GM12864 (cell line): ENCODE data around the gene HPS5.
"Not testable (repeated sequence)": the region's sequence is repeated elsewhere in the genome, so short reads cannot be mapped to it uniquely, and the experiment has no call there.

Experiments used
- DNase-seq: peaks from one replicate; pipeline ENCODE4 v3.0.0-alpha.2; 2011; ENCODE audit warnings: low read depth
- H3K4me3 ChIP-seq: 2 replicates; pipeline ENCODE4 v1.5.1; 2011; ENCODE audit warnings: mild to moderate bottlenecking, low read depth, low read length, control low read depth
- TF ChIP-seq, protein P1 (sequence below): IDR thresholded peaks from 2 replicates; pipeline ENCODE4 v1.5.1; 2011; ENCODE audit warnings: low read depth, mild to moderate bottlenecking, moderate library complexity, low read length, control low read depth, inconsistent platforms; ENCODE audit errors: missing control alignments

HPS5 gene

GRCh38 chr11:18271206-18271605 lies 50.7 kb downstream of the HPS5 start:
- H3K4me3 ChIP-seq: no peak overlapping the region
- no peak for DNase-seq
- TF ChIP-seq, protein P1, sequence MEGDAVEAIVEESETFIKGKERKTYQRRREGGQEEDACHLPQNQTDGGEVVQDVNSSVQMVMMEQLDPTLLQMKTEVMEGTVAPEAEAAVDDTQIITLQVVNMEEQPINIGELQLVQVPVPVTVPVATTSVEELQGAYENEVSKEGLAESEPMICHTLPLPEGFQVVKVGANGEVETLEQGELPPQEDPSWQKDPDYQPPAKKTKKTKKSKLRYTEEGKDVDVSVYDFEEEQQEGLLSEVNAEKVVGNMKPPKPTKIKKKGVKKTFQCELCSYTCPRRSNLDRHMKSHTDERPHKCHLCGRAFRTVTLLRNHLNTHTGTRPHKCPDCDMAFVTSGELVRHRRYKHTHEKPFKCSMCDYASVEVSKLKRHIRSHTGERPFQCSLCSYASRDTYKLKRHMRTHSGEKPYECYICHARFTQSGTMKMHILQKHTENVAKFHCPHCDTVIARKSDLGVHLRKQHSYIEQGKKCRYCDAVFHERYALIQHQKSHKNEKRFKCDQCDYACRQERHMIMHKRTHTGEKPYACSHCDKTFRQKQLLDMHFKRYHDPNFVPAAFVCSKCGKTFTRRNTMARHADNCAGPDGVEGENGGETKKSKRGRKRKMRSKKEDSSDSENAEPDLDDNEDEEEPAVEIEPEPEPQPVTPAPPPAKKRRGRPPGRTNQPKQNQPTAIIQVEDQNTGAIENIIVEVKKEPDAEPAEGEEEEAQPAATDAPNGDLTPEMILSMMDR: no peak

DNA sequence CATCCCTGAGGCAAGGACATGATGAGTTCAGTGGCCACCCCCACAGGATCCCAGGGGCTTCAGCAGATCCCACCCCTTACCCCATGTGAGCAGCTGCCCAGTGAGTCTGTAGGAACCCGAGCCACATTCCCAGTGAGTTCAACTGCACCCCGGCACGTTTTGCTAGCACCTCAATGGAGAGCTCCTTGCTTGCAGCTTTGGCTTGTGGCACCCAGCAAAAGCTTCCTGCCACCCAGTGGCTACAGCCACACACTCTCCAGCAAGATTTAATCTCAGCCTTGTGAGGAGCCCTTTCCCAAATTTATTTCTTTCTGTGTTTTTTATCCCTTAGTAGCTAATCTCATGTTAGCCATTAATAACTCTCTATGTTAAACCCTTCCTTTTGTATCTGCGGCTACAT lies 51.8 kb downstream of the HPS5 start:
- TF ChIP-seq, protein P1: no peak
- no peak overlapping the region for H3K4me3 ChIP-seq
- no peak for DNase-seq

DNA sequence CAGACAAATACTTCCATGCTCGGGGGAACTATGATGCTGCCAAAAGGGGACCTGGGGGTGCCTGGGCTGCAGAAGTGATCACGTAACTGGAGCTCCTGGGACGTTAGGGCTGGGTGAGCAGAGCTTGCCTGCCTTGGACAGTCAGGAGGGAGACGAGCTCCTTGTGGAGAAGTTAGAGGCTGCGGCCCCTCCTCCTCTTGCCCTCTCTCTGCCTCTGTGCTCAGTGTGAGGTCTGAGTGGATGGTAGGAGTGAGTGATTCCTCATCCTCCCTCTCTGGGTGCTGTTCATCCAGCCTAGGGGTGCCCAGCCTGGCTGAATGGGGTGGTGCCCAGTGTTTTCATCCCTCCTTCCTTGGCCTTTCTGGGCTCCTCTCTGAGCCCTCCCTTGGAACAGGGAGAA lies 52.7 kb downstream of the HPS5 start:
- not testable (repeated sequence) for H3K4me3 ChIP-seq, DNase-seq

DNA sequence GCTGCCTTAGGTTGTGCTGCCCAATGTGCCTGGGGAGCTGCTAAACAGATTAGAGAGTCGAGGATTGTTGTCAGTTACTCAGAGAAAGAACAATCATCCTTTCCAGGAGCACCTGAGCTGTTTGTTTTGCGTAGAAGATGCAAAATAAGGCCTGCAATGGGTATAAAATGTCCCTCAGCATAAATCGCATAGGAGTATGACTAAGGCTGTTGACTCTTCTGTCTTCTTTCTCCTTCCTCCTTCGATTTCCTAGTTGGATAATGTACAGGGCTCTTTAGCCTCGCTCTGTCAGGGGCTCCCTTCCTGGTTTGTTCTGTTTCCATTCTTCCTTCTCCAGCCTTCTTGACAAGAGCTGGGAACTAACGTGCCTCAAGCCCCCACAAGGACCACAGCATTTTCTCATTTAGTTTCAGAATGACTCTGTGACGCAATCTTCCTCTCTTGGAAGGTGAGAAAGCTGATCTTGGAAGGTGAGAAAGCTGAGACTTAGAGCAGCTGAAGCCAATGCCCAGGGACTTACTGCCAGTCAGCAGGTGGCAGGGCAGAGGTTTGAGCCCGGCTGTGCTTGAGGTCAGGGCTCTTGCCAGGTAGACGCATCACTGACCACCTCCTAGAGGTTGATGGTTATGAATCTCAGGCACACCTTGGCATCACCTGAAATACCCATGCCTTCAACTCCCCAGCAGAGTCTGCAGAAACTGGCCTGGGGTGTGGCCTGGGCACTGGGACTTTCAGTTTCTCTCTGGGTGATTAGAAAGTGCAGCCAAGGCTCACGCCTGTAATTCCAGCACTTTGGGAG lies 54.4 kb downstream of the HPS5 start:
- not testable (repeated sequence) for H3K4me3 ChIP-seq, DNase-seq

DNA sequence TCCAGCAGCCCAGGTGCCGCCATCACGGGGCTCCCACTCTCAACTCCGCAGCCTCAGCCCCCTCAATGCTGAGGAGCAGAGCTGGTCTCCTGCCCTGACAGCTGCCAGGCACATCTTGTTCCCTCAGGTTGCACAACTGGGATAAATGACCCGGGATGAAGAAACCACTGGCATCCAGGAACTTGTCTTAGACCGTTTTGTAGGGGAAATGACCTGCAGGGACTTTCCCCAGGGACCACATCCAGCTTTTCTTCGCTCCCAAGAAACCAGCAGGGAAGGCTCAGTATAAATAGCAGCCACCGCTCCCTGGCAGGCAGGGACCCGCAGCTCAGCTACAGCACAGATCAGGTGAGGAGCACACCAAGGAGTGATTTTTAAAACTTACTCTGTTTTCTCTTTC lies 56.0 kb downstream of the HPS5 start, which contains the start of gene SAA1:
TSS of gene SAA1 (plus strand) at position 316 of the 400 bp plus-strand sequence. CDS start 624 bp downstream, outside the sequence.
- no peak for DNase-seq
- no peak within 1 kb of the TSS for H3K4me3 ChIP-seq
- TF ChIP-seq, protein P1: no peak

GRCh38 chr11:18264677-18265555 lies 57.0 kb downstream of the HPS5 start:
- DNase-seq: no peak
- TF ChIP-seq, protein P1: no peak
- H3K4me3 ChIP-seq: no peak overlapping the region

DNA sequence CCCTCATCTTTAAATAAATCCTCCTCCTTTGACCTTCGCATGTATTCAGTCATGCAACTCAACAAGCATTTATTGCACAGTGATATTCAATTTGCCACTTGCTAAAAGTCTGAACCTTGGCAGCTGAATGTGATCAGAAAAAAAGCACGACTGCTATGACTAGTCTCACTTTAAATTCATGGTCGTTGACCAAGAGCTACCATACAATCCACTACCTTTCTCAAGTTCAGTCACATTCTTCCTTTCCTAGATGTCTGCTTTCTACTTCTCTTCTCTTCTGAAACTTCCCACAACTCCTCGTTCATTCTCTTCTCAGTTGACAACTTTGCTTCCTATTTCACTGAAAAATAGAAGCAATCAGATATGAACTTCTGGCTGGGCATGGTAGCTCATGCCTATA lies 57.9 kb downstream of the HPS5 start:
- TF ChIP-seq, protein P1: no peak
- no peak for DNase-seq
- H3K4me3 ChIP-seq: no peak overlapping the region

GRCh38 chr11:18262681-18263350 lies 59.1 kb downstream of the HPS5 start:
- not testable (repeated sequence) for DNase-seq, H3K4me3 ChIP-seq
